GM19351 (cell line): ENCODE data around the gene PTPRN2.
"Not testable (repeated sequence)": the region's sequence is repeated elsewhere in the genome, so short reads cannot be mapped to it uniquely, and the experiment has no call there.

Experiments used
- ATAC-seq: cut with Tn5 transposase; IDR thresholded peaks from one replicate; pipeline ENCODE4 v1.9.1; 2021; ENCODE audit warnings: mild to moderate bottlenecking, moderate library complexity; ENCODE audit not compliant: unreplicated experiment

The PTPRN2 gene

GRCh38 chr7:157895098-157895497 lies 692.5 kb downstream of the PTPRN2 start:
- ATAC-seq = not testable (repeated sequence)

GRCh38 chr7:157893535-157894044 lies 694.0 kb downstream of the PTPRN2 start:
- ATAC-seq = no peak

GRCh38 chr7:157892751-157893523 lies 694.7 kb downstream of the PTPRN2 start:
- ATAC-seq = no peak

GRCh38 chr7:157890921-157891401 lies 696.7 kb downstream of the PTPRN2 start:
- ATAC-seq = no peak

GRCh38 chr7:157889480-157889879 lies 698.1 kb downstream of the PTPRN2 start:
- ATAC-seq = no peak

DNA sequence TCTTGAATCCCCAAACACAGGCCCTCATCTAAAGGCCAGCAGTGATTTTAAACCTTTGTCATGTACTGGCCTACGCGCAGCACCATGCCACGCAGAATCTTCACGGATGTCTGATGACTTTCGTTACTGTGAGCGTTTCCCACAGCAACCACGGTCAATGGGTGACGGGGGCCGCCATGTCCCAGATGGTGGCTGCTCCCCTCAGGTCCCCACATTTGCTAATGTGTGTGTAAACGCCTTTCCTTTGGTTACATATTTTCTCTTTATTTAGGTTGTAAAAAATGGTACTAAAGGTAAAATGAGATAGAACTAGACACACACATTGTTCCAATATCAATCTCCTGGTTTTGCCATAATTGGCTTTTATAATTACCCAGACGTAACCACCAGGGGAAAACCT lies 699.0 kb downstream of the PTPRN2 start:
- no peak for ATAC-seq

DNA sequence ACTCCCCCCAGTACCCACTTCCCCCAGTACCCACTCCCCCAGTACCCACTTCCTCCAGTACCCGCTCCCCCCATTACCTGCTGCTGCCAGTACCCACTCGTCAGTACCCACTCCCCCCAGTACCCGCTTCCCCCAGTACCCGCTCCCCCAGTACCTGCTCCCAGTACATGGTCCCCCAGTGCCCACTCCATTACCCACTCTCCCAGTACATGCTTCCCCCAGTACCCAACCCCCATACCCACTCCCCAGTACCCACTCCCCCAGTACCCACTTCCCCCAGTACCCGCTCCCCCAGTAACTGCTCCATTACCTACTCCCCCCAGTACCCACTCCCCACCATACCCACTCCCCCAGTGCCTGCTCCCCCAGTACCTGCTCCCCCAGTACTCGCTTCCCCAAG lies 700.2 kb downstream of the PTPRN2 start:
- no peak for ATAC-seq

GRCh38 chr7:157886711-157887110 lies 700.9 kb downstream of the PTPRN2 start:
- ATAC-seq = no peak

DNA sequence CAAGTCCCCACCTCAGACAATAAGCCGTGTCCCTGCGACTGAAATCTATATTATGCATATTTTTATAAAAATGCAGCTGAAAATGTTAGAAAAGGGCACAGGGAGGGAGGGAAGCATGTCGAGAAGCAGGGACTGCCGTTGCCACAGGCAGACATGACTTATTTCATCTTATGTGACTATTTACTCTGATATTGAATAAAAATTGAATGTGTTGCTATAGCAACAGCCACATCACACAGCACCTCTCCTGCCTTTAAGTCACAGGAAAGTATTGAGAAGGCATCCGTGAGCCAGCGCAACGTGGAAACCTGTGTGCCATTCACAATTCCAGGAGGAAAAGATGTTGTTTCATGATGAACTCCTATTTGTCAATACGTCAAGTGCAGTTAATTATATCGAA lies 701.4 kb downstream of the PTPRN2 start:
- ATAC-seq = no peak

DNA sequence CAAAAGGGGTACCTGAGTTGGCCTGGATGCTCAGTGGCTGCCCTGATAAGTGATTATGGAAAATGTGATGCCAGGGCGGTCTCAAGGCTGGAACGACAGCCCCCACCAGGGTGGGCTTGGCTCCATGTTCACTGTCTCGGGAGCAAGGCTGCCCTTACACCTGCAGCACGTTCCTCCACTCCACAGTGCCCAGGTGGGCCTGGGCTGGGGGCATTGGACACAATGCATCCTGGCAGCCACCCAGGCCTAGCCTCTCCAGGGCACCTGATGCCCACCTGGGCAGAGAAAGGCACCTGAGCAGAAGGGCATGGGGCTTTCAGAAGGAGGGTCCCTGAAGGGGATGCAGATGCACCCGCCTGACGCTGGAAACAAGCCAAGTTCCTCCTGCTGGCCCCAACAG lies 702.5 kb downstream of the PTPRN2 start:
- no peak for ATAC-seq

DNA sequence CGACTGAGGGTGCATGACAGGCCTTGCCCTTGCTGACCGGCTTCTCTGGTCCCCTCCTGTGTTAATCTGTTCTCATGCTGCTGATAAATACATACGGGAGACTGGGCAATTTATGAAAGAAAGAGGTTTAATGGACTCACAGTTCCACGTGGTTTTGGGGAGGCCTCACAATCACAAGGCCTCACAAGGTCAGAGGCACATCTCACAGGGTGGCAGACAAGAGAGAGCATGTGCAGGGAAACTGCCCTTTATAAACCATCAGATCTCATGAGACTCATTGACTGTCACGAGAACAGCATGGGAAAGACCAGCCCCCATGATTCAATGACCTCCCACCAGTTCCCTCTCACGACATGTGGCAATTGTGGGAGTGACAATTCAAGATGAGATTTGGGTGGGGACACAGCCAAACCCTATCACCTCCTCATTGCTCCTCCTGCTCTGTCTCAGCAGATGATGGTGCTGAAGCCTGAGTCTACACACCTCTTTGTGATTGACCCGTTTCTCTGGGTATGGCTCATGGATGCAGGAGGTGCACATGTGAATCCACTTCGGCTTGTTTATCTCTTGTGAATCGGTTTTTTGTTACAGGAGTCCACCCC lies 703.1 kb downstream of the PTPRN2 start:
- no peak for ATAC-seq

DNA sequence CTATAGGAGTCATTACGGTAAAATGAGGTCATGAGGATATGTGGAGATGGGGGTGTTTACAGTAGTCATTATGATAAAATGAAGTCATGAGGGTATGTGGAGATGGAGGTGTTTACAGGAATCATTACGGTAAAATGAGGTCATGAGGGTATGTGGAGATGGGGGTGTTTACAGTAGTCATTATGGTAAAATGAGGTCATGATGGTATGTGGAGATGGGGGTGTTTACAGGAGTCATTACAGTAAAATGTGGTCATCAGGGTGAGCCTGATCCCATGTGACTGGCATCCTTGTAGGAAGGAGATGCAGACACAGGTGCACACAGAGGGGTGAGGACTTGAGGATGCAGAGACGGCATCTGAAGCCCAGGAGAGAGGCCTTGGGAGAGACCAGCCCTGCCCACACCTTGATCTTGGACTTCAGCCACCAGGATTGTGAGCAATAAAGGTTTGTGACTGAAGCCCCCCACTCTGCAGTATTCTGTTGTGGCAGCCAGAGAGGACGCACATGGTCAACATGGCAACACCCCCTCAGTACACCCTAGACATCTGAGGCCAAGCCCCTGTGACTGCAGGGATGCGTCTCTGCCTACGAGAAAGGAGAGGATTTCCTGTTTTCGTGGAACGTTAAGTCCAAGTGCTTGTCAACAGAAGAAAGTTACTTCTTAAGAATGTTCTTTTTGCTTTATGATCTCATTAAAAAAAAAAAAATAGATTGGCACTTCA lies 706.4 kb downstream of the PTPRN2 start:
- ATAC-seq = no peak

GRCh38 chr7:157879391-157879790 lies 708.2 kb downstream of the PTPRN2 start:
- ATAC-seq = no peak

DNA sequence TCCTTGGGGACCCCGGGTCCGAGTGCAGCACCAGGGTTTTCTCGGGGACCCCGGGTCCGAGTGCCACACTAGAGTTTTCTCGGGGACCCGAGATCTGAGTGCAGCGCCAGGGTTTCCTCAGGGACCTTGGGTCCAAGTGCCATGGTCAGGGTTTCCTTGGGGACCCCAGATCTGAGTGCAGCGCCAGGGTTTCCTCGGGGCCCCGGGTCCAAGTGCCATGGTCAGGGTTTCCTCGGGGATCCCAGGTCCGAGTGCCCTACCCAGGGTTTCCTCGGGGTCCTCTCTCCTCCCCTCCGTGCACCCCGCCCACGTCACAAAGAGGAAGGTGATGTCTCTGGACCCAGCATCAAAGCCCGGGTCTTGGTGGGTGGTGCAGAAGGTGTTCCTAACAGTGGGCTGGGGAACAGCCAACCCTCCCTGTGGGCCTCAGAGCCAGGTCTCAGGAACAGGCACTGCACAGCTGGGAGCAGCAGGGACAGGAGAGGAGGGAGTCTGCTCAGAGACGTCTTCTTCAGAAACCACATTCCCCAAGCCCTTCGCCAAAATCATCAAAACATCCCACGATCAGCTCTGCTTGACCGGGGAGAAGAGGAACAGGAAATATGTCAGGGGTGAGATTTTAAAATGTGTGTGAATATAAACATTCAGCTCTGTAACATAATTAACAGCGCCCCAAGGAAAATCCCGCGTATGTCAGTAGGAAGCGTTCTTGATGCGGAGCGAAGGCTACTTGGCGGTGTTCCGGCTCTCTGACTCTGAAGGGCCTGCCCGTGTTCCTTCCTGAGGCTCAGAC lies 710.1 kb downstream of the PTPRN2 start:
- no peak for ATAC-seq

- ATAC-seq = no peak
These were observed 710.9 kb downstream of the PTPRN2 start for GRCh38 chr7:157876469-157877285.

DNA sequence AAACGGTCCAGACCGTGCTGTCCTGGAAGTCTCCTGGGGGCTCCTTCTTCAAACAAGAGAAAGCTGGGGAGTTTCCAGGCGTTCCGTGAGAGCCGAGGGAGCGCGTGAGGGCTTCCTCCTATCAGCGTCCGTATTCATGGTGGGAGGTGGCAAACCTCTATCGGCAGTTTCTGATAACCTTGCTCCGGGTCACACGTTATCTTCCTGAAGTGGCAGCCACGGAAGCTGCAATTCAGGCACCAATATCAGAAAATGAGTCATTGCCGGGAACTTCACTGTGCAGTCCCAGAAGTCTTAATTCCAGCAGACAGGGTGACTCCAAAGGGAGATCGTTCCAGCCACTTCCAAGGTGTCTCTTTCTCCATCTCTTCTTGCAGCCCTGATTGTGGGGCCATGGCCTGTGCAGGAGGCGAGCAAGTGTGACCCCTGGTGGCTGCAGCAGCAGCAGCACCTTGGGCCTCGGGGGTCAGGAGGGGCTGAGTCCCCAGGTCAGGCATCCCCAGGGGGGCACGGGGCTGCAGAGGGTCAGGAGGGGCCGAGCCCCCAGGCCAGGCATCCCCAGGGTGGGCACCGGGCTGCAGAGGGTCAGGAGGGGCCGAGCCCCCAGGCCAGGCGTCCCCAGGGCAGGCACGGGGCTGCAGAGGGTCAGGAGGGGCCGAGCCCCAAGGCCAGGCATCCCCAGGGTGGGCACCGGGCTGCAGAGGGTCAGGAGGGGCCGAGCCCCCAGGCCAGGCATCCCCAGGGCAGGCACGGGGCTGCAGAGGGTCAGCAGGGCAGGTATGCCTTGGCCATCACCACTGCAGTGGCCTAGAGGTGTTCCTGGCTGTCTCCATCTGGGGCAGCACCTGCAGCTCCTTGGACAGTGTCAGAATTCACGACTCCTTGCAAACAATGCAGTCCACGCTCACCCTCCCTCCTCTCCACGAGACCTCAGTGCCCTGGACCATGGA lies 712.1 kb downstream of the PTPRN2 start:
- ATAC-seq = no peak

DNA sequence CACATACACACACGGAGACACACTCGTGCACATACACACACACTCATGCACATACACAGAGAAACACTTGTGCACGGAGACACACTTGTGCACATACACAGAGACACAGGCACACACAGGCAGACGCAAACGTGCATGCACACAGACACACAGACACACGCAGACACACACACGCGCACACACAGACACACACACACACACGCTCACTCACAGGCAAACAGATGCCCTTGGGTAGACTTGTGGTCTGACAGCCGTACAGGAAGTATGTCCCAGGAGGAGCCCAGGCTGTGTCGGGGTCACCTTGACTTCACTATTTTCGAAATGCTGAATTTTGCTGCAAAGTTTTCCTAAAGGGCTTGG lies 712.8 kb downstream of the PTPRN2 start:
- no peak for ATAC-seq

GRCh38 chr7:157874208-157874816 lies 713.3 kb downstream of the PTPRN2 start:
- ATAC-seq = no peak

DNA sequence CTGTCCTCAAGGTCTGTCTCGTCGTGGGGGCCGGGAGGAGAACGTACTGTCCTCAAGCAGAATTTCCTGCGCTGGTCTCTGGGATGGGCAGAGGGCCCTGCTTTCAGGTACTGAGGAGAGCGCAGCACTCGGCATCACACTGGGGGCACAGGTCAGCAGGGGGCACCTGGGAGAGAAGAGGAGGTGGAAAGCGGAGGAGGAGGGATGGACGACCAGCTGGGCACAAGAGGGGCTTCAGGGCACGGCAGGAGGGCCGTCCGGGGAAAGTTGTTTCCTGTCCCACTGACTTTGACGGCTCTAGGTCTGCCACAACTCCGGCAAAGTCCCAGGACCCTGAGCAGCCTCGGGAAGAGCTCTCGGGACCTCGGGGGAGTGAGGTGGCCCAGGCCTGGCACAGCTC lies 714.0 kb downstream of the PTPRN2 start:
- no peak for ATAC-seq
